Ishikawa (cell line): ENCODE results near the gene IQCH.

Experiments
- CEBPB ChIP-seq: IDR thresholded peaks from 2 replicates; pipeline ENCODE4 v1.6.1; 2012
- CREB1 ChIP-seq: IDR thresholded peaks from 2 replicates; pipeline ENCODE4 v1.6.1; 2012; ENCODE audit warnings: low read depth
- EGR1 ChIP-seq: IDR thresholded peaks from 2 replicates; pipeline ENCODE4 v1.6.1; 2012
- EP300 ChIP-seq: IDR thresholded peaks from 2 replicates; pipeline ENCODE4 v1.6.1; 2012; ENCODE audit warnings: borderline replicate concordance
- FOXM1 ChIP-seq: IDR thresholded peaks from 2 replicates; pipeline ENCODE4 v1.6.1; 2012; ENCODE audit warnings: low read depth, borderline replicate concordance
- NFIC ChIP-seq: IDR thresholded peaks from 2 replicates; pipeline ENCODE4 v1.6.1; 2012
- RAD21 ChIP-seq: IDR thresholded peaks from 2 replicates; pipeline ENCODE4 v1.6.1; 2012; ENCODE audit warnings: low read depth
- TAF1 ChIP-seq: IDR thresholded peaks from 2 replicates; pipeline ENCODE4 v1.6.1; 2012; ENCODE audit warnings: low read depth, mild to moderate bottlenecking
- TCF12 ChIP-seq: IDR thresholded peaks from 2 replicates; pipeline ENCODE4 v1.6.1; 2012; ENCODE audit warnings: low read depth
- TEAD4 ChIP-seq: IDR thresholded peaks from 2 replicates; pipeline ENCODE4 v1.6.1; 2012
- YY1 ChIP-seq: IDR thresholded peaks from 2 replicates; pipeline ENCODE4 v1.6.1; 2012; ENCODE audit warnings: low read depth
- ZBTB7A ChIP-seq: IDR thresholded peaks from 2 replicates; pipeline ENCODE4 v1.6.1; 2012; ENCODE audit warnings: low read depth
- TF ChIP-seq, protein P1 (sequence below): IDR thresholded peaks from 2 replicates; pipeline ENCODE4 v1.6.1; 2012
- TF ChIP-seq, protein P2 (sequence below): IDR thresholded peaks from 2 replicates; pipeline ENCODE4 v1.6.1; 2012; ENCODE audit warnings: low read depth, mild to moderate bottlenecking
- TF ChIP-seq, protein P3 (sequence below): IDR thresholded peaks from 2 replicates; pipeline ENCODE4 v1.6.1; 2012

Gene IQCH

DNA sequence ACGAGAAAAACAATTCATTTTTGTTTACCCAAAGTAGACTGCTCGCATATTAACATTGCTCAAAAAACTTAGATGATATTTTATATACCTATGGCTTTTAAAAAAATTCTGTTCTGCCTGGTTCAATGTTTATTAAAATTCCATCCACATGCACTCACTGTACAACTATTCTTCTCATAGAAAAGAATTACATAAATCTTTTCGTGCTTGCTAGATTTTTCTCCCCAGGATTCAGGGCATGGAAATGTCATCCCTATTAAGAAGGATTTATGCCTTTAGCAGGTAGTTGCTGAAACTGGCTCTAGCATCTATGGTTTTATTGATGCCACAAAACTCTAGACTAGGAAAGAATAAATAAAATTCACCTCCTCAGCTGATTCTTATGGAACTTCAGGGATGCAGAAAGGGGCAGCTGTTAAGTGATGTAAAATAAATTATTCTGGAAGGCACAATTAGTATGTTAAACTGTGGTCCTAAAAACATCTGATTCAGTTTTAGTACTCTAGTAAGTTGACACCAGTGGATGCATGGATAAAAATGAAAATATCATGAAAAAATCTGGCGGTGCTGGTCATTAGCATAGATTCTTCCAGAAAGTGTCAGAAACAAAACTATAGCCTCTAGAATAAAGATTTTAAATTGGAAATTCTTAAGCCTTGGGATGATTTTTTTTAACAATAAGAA, 41.8 kb upstream of the IQCH start:
- no peak for TF ChIP-seq YY1
- no peak for TF ChIP-seq TCF12
- no peak for TF ChIP-seq RAD21
- TF ChIP-seq TAF1, result no peak
- no peak for TF ChIP-seq CEBPB
- TF ChIP-seq, protein P1, sequence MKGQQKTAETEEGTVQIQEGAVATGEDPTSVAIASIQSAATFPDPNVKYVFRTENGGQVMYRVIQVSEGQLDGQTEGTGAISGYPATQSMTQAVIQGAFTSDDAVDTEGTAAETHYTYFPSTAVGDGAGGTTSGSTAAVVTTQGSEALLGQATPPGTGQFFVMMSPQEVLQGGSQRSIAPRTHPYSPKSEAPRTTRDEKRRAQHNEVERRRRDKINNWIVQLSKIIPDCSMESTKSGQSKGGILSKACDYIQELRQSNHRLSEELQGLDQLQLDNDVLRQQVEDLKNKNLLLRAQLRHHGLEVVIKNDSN, result no peak
- no peak for TF ChIP-seq EP300
- TF ChIP-seq TEAD4, result no peak
- TF ChIP-seq ZBTB7A, result no peak
- TF ChIP-seq FOXM1, result no peak

DNA sequence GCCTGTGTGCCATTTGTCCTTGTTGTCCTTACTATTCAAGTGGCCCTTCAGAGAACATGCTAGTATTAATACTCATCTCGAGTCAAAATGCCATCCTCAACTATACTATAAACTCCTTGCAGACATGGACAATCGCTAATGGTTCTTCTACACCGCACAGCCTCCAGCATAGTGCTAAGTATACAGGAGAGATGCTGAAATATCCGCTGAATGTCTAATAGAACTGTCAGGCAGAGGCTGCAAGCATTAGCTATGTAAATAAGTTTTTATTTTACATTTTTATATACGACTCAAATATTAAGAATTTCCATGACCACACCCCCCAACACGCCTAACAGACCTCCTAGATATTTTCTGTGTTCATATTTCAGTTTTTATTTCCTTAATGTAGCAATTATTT, 39.5 kb upstream of the IQCH start:
- no peak for TF ChIP-seq CEBPB
- TF ChIP-seq TAF1, result no peak
- no peak for TF ChIP-seq EP300
- no peak for TF ChIP-seq NFIC
- TF ChIP-seq, protein P2, sequence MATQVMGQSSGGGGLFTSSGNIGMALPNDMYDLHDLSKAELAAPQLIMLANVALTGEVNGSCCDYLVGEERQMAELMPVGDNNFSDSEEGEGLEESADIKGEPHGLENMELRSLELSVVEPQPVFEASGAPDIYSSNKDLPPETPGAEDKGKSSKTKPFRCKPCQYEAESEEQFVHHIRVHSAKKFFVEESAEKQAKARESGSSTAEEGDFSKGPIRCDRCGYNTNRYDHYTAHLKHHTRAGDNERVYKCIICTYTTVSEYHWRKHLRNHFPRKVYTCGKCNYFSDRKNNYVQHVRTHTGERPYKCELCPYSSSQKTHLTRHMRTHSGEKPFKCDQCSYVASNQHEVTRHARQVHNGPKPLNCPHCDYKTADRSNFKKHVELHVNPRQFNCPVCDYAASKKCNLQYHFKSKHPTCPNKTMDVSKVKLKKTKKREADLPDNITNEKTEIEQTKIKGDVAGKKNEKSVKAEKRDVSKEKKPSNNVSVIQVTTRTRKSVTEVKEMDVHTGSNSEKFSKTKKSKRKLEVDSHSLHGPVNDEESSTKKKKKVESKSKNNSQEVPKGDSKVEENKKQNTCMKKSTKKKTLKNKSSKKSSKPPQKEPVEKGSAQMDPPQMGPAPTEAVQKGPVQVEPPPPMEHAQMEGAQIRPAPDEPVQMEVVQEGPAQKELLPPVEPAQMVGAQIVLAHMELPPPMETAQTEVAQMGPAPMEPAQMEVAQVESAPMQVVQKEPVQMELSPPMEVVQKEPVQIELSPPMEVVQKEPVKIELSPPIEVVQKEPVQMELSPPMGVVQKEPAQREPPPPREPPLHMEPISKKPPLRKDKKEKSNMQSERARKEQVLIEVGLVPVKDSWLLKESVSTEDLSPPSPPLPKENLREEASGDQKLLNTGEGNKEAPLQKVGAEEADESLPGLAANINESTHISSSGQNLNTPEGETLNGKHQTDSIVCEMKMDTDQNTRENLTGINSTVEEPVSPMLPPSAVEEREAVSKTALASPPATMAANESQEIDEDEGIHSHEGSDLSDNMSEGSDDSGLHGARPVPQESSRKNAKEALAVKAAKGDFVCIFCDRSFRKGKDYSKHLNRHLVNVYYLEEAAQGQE, result no peak
- TF ChIP-seq, protein P3, sequence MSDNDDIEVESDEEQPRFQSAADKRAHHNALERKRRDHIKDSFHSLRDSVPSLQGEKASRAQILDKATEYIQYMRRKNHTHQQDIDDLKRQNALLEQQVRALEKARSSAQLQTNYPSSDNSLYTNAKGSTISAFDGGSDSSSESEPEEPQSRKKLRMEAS, result no peak
- TF ChIP-seq RAD21, result no peak
- no peak for TF ChIP-seq CREB1
- TF ChIP-seq FOXM1, result no peak
- no peak for TF ChIP-seq EGR1
- TF ChIP-seq, protein P1, result no peak
- TF ChIP-seq TCF12, result no peak
- TF ChIP-seq TEAD4, result no peak
- no peak for TF ChIP-seq YY1
- no peak for TF ChIP-seq ZBTB7A

DNA sequence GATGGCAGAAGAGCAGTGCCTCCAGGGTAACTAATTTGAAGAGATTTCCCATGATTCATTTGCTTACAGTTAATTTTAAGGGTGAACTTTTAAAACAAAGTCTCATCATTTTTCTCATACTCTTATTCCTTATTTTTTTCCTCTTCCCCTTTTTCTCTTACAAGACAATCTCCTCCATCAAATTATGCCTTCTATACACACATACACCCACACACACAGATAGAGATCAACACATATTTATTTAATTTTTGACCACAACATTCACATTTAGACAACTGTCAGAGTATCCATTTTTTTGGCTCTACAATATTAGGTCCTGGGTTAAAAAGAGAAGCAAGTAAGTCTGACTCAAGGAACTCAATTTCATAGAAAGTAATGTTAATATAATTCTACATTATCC, 37.7 kb upstream of the IQCH start:
- TF ChIP-seq, protein P3, result no peak
- TF ChIP-seq RAD21, result no peak
- no peak for TF ChIP-seq TCF12
- no peak for TF ChIP-seq TAF1
- TF ChIP-seq TEAD4, result no peak
- no peak for TF ChIP-seq ZBTB7A
- no peak for TF ChIP-seq CEBPB
- TF ChIP-seq, protein P2, result no peak
- TF ChIP-seq CREB1, result no peak
- no peak for TF ChIP-seq YY1
- TF ChIP-seq FOXM1, result no peak

DNA sequence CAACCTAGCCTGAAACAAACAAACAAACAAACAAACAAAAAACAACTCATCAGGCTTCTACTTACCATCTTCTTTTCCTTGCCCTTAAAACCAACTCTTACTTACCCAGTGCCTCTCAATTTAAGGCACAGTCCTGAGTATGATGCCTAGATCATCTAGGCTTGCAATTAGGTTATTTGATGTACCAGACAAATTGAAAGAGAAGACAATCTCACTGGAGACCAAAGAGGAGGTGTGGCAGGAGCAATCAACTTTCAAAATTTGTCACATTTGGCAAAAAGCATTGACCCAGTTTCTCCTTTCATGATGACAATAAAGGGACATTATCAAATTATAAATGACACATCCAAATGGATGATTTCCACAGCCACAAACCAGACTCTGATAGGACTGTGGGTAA, 36.2 kb upstream of the IQCH start:
- TF ChIP-seq, protein P2, result no peak
- TF ChIP-seq EP300 (no peak), CEBPB (no peak), FOXM1 (no peak), EGR1 (no peak), RAD21 (no peak), TCF12 (no peak), CREB1 (no peak), YY1 (no peak), NFIC (no peak), TAF1 (no peak), ZBTB7A (no peak), TEAD4 (no peak)
- TF ChIP-seq, protein P3, result no peak
- TF ChIP-seq, protein P1, result no peak
